HepG2 (cell line): ENCODE results near the gene GIMAP8. TPM values are rescaled to one million over a fixed set of nuclear protein-coding genes. Genes with fewer than 3 reads are reported as not detected.

Experiments
- ATAC-seq: fragments of 200-7000 bp; cut with Tn5 transposase; 3 replicates; pipeline ENCODE4 v1.9.1; 2020; ENCODE audit warnings: mild to moderate bottlenecking, moderate library complexity
- BruUV-seq: library from RNA; stranded (reverse); fragments of 400-500 nt; replicated peaks from 2 replicates; lab custom pipeline; 2021; lab: Mats Ljungman, UMichigan
- CTCF ChIA-PET: fragments of 300-600 bp; formaldehyde crosslinking; extraction: SDS; loops from one replicate; lab custom pipeline; 2021; ENCODE audit warnings: low total read pairs, inconsistent platforms, low intra/inter-chr PET ratio; lab: Yijun Ruan, JAX
- POLR2A ChIA-PET: fragments of 350-600 bp; sonication (Branson Sonifier 250); formaldehyde crosslinking; loops from one replicate; lab custom pipeline; 2020; ENCODE audit warnings: antibody characterized with exemption, inconsistent platforms; lab: Yijun Ruan, JAX
- DNase-seq: peaks from one replicate; pipeline ENCODE4 v3.0.0-alpha.2; 2015; ENCODE audit warnings: low spot score
- FAIRE-seq: peaks from 3 replicates; lab custom pipeline; 2011; peaks lifted over from hg19 to GRCh38; lab: Jason Lieb, UNC
- H2AFZ ChIP-seq: one replicate; pipeline ENCODE4 v1.6.1; 2011; ENCODE audit warnings: low read length, inconsistent platforms
- H3K27ac ChIP-seq: fragments of 300-600 bp; 3 replicates; pipeline ENCODE4 v1.8.0; 2011; ENCODE audit warnings: mixed run types, mild to moderate bottlenecking, mixed read lengths, low read length, inconsistent platforms; ENCODE audit not compliant: insufficient read depth; ENCODE audit errors: extremely low read length
- H3K27me3 ChIP-seq, 2 experiments: fragments of 200-600 bp in 1 of 2; 2 replicates in 1 of 2; 3 replicates in 1 of 2; pipeline versions ENCODE4 v1.6.0 to v1.8.0; 2011; ENCODE audit warnings: low read length in 2 of 2, mild to moderate bottlenecking in 2 of 2, moderate library complexity in 2 of 2, inconsistent platforms in 1 of 2; ENCODE audit not compliant: insufficient read depth in 2 of 2, control insufficient read depth in 1 of 2
- H3K36me3 ChIP-seq, 2 experiments: fragments of 200-600 bp in 1 of 2; replicated peaks in 1 of 2; 2 replicates in 1 of 2; 3 replicates in 1 of 2; pipeline versions ENCODE4 v1.5.1 to v1.8.0; 2011; ENCODE audit warnings: low read length in 2 of 2, inconsistent platforms in 1 of 2; ENCODE audit not compliant: insufficient read depth in 2 of 2, control insufficient read depth in 1 of 2
- H3K4me1 ChIP-seq: 2 replicates; pipeline ENCODE4 v1.5.1; 2012; ENCODE audit warnings: low read length, inconsistent platforms; ENCODE audit not compliant: insufficient read depth
- H3K4me2 ChIP-seq: 2 replicates; pipeline ENCODE4 v1.6.0; 2011; ENCODE audit warnings: low read depth, low read length, inconsistent platforms
- H3K4me3 ChIP-seq, 3 experiments: fragments of 200-600 bp in 1 of 3; sonication (generic), shearing (Covaris generic) in 1 of 3; replicated peaks in 1 of 3; 2 replicates each; pipeline ENCODE4 v1.5.1; 2011 to 2016; ENCODE audit warnings: low read length in 3 of 3, inconsistent platforms in 2 of 3, low read depth in 2 of 3, mild to moderate bottlenecking in 2 of 3, control low read depth in 1 of 3, mixed read lengths in 1 of 3; ENCODE audit not compliant: insufficient read depth in 1 of 3
- H3K79me2 ChIP-seq: one replicate; pipeline ENCODE4 v1.6.1; 2011; ENCODE audit warnings: low read length, inconsistent platforms; ENCODE audit not compliant: insufficient read depth
- H3K9ac ChIP-seq: 2 replicates; pipeline ENCODE4 v1.6.0; 2011; ENCODE audit warnings: mild to moderate bottlenecking, low read depth, low read length, inconsistent platforms; ENCODE audit not compliant: insufficient read depth
- H3K9me3 ChIP-seq: 2 replicates; pipeline ENCODE4 v1.5.1; 2012; ENCODE audit warnings: mild to moderate bottlenecking, low read length
- H4K20me1 ChIP-seq: 2 replicates; pipeline ENCODE4 v1.6.0; 2011; ENCODE audit warnings: inconsistent platforms, mild to moderate bottlenecking, low read length, moderate library complexity; ENCODE audit not compliant: insufficient read depth
- AGO2 ChIP-seq: fragments of 200-400 bp; formaldehyde crosslinking; optimal IDR thresholded peaks from 2 replicates; pipeline ENCODE3; 2017; ENCODE audit warnings: mild to moderate bottlenecking, low read depth, low read length, moderate library complexity
- ASH2L ChIP-seq: fragments of 300-600, 200-600 bp; sonication (generic); IDR thresholded peaks from 2 replicates; pipeline ENCODE4 v1.7.0; 2017; ENCODE audit warnings: low read depth, mild to moderate bottlenecking, moderate library complexity, mixed read lengths, low read length; ENCODE audit not compliant: insufficient read length
- GPN1 ChIP-seq: sonication (generic); formaldehyde crosslinking; IDR thresholded peaks from 2 replicates; pipeline ENCODE4 v1.5.1; 2020; ENCODE audit warnings: missing genetic modification reagents, borderline replicate concordance
- KDM3A ChIP-seq: IDR thresholded peaks from 2 replicates; pipeline ENCODE4 v1.6.1; 2018; ENCODE audit warnings: low read depth, missing compliant biosample characterization
- MAFF ChIP-seq: IDR thresholded peaks from 2 replicates; pipeline ENCODE4 v1.6.1; 2011; ENCODE audit warnings: low read depth, low read length, improper control_type of control experiment
- MEIS2 ChIP-seq: sonication (generic); formaldehyde crosslinking; IDR thresholded peaks from 2 replicates; pipeline ENCODE4 v1.9.0; 2021; ENCODE audit warnings: mild to moderate bottlenecking, missing genetic modification reagents
- NR2C2 ChIP-seq: sonication (generic); formaldehyde crosslinking; IDR thresholded peaks from 2 replicates; pipeline ENCODE4 v1.4.0; 2020; ENCODE audit warnings: missing genetic modification reagents, mild to moderate bottlenecking, moderate library complexity, borderline replicate concordance
- THAP9 ChIP-seq: sonication (generic); formaldehyde crosslinking; IDR thresholded peaks from 2 replicates; pipeline ENCODE4; 2020; ENCODE audit warnings: missing genetic modification reagents, mild to moderate bottlenecking, borderline replicate concordance
- ZNF225 ChIP-seq: sonication (generic); formaldehyde crosslinking; IDR thresholded peaks from 2 replicates; pipeline ENCODE4 v1.4.0; 2020; ENCODE audit warnings: mild to moderate bottlenecking, missing genetic modification reagents
- ZNF660 ChIP-seq: sonication (generic); formaldehyde crosslinking; IDR thresholded peaks from 2 replicates; pipeline ENCODE4 v1.5.1; 2020; ENCODE audit warnings: mild to moderate bottlenecking, low read depth, missing genetic modification reagents, borderline replicate concordance
- ZNF674 ChIP-seq: sonication (generic); formaldehyde crosslinking; IDR thresholded peaks from 2 replicates; pipeline ENCODE4 v1.5.0; 2020; ENCODE audit warnings: low read depth, mild to moderate bottlenecking, missing genetic modification reagents
- ZSCAN25 ChIP-seq: sonication (generic); formaldehyde crosslinking; IDR thresholded peaks from 2 replicates; pipeline ENCODE4 v1.8.0; 2022; ENCODE audit warnings: mild to moderate bottlenecking, missing genetic modification reagents
- WGBS: methylation state at CpG from one replicate; pipeline ENCODE4 v1.1.6; 2017; ENCODE audit warnings: low lambda C conversion rate; 5-methylcytosine and 5-hydroxymethylcytosine counted together
- in situ Hi-C: cut with HindIII; loops from 2 replicates; pipeline ENCODE4 v1.10.0; 2017; ENCODE audit warnings: low pct_unique_long_range_greater_than_20kb; ENCODE audit not compliant: extremely low pct_ligation_motif_present
- intact Hi-C: fragments of 100-400 bp; cut with micrococcal nuclease; formaldehyde crosslinking; loops from one replicate; pipeline ENCODE4 v1.10.0; 2022; ENCODE audit not compliant: unreplicated experiment
- polyA plus RNA-seq, 8 experiments: library from polyadenylated mRNA; depleted of rRNA in 3 of 8; stranded (reverse) in 7 of 8; unstranded in 1 of 8; fragments of >200 nt; fragmentation: Illumina TruSeq in 4 of 8; extraction: Trizol in 4 of 8; gene quantifications; 2 replicates each; pipeline versions ENCODE4 v1.2.1 to v1.2.3, GENCODE V29; 2011 to 2016; ENCODE audit warnings: low read depth in 4 of 8, missing spikeins in 1 of 8, mixed read lengths in 1 of 8; ENCODE audit not compliant: insufficient read depth in 1 of 8
- total RNA-seq, 5 experiments: library from RNA; depleted of rRNA; stranded (reverse); fragments of >200 nt; fragmentation: Illumina TruSeq; extraction: Trizol; gene quantifications; 2 replicates each; pipeline ENCODE4 v1.2.3, GENCODE V29; 2016; ENCODE audit warnings: low read depth in 1 of 5
- TF ChIP-seq, protein P1 (sequence below): sonication (generic); formaldehyde crosslinking; IDR thresholded peaks from 2 replicates; pipeline ENCODE4 v1.4.0; 2020; ENCODE audit warnings: mild to moderate bottlenecking, missing genetic modification reagents
- TF ChIP-seq, protein P2 (sequence below): sonication (generic); formaldehyde crosslinking; IDR thresholded peaks from 2 replicates; pipeline ENCODE4 v1.4.0; 2020; ENCODE audit warnings: missing genetic modification reagents

The GIMAP8 gene
- total and polyA plus RNA-seq, 2 of the 13 experiments (the other 11 are each of a cell fraction or from before 2014, with no cell fraction given) = not detected

GRCh38 chr7:150412016-150412415 is 38.4 kb upstream of the GIMAP8 start:
- FAIRE-seq = no peak
- WGBS = 90% methylated on average over 3 of the region's 11 CpGs
- H3K79me2 ChIP-seq = no peaks in the 10 kb centered on the region
- H2AFZ ChIP-seq = no peak overlapping the region
- DNase-seq = no peak
- H4K20me1 ChIP-seq = no peaks in the 10 kb centered on the region
- CTCF ChIA-PET = no interaction called here
- in situ Hi-C loops = no loop called here
- no TSS peak for BruUV-seq
- no peak overlapping the region for H3K4me3 ChIP-seq
- H3K27me3 ChIP-seq = no peaks in the 10 kb centered on the region
- ATAC-seq = no peak
- no peak overlapping the region for H3K27ac ChIP-seq
- no peak overlapping the region for H3K9ac ChIP-seq
- H3K36me3 ChIP-seq = no peaks in the 10 kb centered on the region
- H3K4me1 ChIP-seq = peaks cover 45% of the 10 kb centered on the region
- H3K4me2 ChIP-seq = no peak overlapping the region
- intact Hi-C loops = no loop called here
- POLR2A ChIA-PET = interaction anchor here (1.3 kb wide), 1 partner anchor 23 kb away, joined by 3 read pairs; no protein-coding TSS in a partner anchor
- no peaks in the 10 kb centered on the region for H3K9me3 ChIP-seq
- TF ChIP-seq THAP9 = no peak
- TF ChIP-seq, protein P1, sequence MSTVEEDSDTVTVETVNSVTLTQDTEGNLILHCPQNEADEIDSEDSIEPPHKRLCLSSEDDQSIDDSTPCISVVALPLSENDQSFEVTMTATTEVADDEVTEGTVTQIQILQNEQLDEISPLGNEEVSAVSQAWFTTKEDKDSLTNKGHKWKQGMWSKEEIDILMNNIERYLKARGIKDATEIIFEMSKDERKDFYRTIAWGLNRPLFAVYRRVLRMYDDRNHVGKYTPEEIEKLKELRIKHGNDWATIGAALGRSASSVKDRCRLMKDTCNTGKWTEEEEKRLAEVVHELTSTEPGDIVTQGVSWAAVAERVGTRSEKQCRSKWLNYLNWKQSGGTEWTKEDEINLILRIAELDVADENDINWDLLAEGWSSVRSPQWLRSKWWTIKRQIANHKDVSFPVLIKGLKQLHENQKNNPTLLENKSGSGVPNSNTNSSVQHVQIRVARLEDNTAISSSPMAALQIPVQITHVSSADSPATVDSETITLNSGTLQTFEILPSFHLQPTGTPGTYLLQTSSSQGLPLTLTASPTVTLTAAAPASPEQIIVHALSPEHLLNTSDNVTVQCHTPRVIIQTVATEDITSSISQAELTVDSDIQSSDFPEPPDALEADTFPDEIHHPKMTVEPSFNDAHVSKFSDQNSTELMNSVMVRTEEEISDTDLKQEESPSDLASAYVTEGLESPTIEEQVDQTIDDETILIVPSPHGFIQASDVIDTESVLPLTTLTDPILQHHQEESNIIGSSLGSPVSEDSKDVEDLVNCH = no peak
- TF ChIP-seq, protein P2, sequence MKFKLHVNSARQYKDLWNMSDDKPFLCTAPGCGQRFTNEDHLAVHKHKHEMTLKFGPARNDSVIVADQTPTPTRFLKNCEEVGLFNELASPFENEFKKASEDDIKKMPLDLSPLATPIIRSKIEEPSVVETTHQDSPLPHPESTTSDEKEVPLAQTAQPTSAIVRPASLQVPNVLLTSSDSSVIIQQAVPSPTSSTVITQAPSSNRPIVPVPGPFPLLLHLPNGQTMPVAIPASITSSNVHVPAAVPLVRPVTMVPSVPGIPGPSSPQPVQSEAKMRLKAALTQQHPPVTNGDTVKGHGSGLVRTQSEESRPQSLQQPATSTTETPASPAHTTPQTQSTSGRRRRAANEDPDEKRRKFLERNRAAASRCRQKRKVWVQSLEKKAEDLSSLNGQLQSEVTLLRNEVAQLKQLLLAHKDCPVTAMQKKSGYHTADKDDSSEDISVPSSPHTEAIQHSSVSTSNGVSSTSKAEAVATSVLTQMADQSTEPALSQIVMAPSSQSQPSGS (CRISPR knock-in tag) = no peak
- no peak for TF ChIP-seq ZNF674 (CRISPR knock-in tag)
- no peak for TF ChIP-seq GPN1 (CRISPR knock-in tag)
- TF ChIP-seq ASH2L = no peak
- TF ChIP-seq ZNF660 (CRISPR knock-in tag) = no peak
- no peak for TF ChIP-seq KDM3A
- TF ChIP-seq MEIS2 = no peak
- TF ChIP-seq NR2C2 (CRISPR knock-in tag) = no peak
- TF ChIP-seq ZSCAN25 (CRISPR knock-in tag) = no peak
- no peak for TF ChIP-seq AGO2
- TF ChIP-seq ZNF225 (CRISPR knock-in tag) = no peak
- no peak for TF ChIP-seq MAFF
